Measurements from ENCODE around the gene GORAB. TPM values are rescaled to one million over a fixed set of nuclear protein-coding genes. Genes with fewer than 3 reads are reported as not detected.

The GORAB gene
- total and polyA plus RNA-seq, 9 of the 15 experiments (the other 6 are each of a cell fraction or from before 2014, with no cell fraction given) = 4.4 to 12.9 (median 8.9) TPM

DNA sequence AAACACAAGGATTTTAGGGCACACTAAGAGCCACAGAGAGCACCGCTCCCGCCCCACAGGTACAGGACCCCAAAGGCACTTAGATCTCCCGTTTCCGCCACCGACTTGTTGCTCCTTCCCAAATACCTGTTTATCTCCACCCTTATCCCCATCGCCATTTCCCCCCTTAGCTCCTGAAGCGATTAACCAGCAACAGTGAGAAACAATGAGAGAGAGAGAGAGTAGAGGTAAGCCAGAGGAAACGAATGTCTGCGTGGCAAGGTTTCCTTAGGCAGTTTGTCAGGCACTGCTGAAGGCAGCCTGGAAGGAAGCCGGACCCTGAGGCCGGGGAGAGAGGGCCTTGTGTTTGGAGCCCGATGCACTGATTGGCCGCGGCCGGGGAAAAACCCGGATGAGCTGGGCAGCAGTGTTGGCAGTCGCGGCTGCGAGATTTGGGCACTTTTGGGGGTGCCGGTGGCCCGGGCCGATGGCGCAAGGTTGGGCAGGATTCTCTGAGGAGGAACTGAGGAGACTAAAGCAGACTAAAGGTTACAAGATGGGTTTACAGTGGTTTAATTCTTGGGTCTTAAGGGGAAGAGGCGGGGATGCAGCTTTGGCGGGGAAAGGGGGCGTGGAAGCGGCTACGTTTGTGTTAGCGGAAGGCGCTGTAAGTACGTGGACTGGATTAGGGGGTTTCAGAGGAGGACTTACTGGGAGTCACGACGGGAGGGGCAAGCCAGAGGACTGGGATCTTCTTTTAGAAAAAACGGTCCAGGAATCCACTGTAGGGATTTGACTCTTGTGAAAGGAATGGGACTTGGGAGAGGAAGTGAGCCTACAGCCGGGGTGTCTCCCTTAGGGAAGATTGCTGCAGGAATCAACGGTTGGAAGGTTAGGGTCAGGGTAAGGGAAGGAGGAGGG, at the start of gene GORAB (continued):
- TF ChIP-seq, protein P1, sequence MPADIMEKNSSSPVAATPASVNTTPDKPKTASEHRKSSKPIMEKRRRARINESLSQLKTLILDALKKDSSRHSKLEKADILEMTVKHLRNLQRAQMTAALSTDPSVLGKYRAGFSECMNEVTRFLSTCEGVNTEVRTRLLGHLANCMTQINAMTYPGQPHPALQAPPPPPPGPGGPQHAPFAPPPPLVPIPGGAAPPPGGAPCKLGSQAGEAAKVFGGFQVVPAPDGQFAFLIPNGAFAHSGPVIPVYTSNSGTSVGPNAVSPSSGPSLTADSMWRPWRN (IDR thresholded peaks at IDR 0.05; ENCODE audit: low read depth) = no peak
- TF ChIP-seq POLR2A (conservative IDR thresholded peaks at IDR 0.05) (peak; percentile 96), TRIM28 (IDR thresholded peaks at IDR 0.05) (peak; percentile 56; the same call in 1 of the 2 replicates), KAT7 (CRISPR knock-in tag; IDR thresholded peaks at IDR 0.05; ENCODE audit: borderline replicate concordance) (no peak; the same call in 1 of the 2 replicates), ZNF668 (CRISPR knock-in tag; IDR thresholded peaks at IDR 0.05) (0 out of 2 replicates have a peak, but pooled peaks have one; percentile 7), SIRT6 (IDR thresholded peaks at IDR 0.05; ENCODE audit: low read depth, low read length) (no peak), RBM17 (IDR thresholded peaks at IDR 0.05; ENCODE audit: borderline replicate concordance, low read depth, low read length) (no peak)
- TF ChIP-seq, protein P2, sequence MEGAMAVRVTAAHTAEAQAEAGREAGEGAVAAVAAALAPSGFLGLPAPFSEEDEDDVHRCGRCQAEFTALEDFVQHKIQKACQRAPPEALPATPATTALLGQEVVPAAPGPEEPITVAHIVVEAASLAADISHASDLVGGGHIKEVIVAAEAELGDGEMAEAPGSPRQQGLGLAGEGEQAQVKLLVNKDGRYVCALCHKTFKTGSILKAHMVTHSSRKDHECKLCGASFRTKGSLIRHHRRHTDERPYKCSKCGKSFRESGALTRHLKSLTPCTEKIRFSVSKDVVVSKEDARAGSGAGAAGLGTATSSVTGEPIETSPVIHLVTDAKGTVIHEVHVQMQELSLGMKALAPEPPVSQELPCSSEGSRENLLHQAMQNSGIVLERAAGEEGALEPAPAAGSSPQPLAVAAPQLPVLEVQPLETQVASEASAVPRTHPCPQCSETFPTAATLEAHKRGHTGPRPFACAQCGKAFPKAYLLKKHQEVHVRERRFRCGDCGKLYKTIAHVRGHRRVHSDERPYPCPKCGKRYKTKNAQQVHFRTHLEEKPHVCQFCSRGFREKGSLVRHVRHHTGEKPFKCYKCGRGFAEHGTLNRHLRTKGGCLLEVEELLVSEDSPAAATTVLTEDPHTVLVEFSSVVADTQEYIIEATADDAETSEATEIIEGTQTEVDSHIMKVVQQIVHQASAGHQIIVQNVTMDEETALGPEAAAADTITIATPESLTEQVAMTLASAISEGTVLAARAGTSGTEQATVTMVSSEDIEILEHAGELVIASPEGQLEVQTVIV (CRISPR knock-in tag; IDR thresholded peaks at IDR 0.05; ENCODE audit: borderline replicate concordance) = no peak
- TF ChIP-seq, protein P3, sequence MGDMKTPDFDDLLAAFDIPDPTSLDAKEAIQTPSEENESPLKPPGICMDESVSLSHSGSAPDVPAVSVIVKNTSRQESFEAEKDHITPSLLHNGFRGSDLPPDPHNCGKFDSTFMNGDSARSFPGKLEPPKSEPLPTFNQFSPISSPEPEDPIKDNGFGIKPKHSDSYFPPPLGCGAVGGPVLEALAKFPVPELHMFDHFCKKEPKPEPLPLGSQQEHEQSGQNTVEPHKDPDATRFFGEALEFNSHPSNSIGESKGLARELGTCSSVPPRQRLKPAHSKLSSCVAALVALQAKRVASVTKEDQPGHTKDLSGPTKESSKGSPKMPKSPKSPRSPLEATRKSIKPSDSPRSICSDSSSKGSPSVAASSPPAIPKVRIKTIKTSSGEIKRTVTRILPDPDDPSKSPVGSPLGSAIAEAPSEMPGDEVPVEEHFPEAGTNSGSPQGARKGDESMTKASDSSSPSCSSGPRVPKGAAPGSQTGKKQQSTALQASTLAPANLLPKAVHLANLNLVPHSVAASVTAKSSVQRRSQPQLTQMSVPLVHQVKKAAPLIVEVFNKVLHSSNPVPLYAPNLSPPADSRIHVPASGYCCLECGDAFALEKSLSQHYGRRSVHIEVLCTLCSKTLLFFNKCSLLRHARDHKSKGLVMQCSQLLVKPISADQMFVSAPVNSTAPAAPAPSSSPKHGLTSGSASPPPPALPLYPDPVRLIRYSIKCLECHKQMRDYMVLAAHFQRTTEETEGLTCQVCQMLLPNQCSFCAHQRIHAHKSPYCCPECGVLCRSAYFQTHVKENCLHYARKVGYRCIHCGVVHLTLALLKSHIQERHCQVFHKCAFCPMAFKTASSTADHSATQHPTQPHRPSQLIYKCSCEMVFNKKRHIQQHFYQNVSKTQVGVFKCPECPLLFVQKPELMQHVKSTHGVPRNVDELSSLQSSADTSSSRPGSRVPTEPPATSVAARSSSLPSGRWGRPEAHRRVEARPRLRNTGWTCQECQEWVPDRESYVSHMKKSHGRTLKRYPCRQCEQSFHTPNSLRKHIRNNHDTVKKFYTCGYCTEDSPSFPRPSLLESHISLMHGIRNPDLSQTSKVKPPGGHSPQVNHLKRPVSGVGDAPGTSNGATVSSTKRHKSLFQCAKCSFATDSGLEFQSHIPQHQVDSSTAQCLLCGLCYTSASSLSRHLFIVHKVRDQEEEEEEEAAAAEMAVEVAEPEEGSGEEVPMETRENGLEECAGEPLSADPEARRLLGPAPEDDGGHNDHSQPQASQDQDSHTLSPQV (IDR thresholded peaks at IDR 0.05) = peak; percentile 63; the same call in 1 of the 2 replicates
- TF ChIP-seq, protein P4, sequence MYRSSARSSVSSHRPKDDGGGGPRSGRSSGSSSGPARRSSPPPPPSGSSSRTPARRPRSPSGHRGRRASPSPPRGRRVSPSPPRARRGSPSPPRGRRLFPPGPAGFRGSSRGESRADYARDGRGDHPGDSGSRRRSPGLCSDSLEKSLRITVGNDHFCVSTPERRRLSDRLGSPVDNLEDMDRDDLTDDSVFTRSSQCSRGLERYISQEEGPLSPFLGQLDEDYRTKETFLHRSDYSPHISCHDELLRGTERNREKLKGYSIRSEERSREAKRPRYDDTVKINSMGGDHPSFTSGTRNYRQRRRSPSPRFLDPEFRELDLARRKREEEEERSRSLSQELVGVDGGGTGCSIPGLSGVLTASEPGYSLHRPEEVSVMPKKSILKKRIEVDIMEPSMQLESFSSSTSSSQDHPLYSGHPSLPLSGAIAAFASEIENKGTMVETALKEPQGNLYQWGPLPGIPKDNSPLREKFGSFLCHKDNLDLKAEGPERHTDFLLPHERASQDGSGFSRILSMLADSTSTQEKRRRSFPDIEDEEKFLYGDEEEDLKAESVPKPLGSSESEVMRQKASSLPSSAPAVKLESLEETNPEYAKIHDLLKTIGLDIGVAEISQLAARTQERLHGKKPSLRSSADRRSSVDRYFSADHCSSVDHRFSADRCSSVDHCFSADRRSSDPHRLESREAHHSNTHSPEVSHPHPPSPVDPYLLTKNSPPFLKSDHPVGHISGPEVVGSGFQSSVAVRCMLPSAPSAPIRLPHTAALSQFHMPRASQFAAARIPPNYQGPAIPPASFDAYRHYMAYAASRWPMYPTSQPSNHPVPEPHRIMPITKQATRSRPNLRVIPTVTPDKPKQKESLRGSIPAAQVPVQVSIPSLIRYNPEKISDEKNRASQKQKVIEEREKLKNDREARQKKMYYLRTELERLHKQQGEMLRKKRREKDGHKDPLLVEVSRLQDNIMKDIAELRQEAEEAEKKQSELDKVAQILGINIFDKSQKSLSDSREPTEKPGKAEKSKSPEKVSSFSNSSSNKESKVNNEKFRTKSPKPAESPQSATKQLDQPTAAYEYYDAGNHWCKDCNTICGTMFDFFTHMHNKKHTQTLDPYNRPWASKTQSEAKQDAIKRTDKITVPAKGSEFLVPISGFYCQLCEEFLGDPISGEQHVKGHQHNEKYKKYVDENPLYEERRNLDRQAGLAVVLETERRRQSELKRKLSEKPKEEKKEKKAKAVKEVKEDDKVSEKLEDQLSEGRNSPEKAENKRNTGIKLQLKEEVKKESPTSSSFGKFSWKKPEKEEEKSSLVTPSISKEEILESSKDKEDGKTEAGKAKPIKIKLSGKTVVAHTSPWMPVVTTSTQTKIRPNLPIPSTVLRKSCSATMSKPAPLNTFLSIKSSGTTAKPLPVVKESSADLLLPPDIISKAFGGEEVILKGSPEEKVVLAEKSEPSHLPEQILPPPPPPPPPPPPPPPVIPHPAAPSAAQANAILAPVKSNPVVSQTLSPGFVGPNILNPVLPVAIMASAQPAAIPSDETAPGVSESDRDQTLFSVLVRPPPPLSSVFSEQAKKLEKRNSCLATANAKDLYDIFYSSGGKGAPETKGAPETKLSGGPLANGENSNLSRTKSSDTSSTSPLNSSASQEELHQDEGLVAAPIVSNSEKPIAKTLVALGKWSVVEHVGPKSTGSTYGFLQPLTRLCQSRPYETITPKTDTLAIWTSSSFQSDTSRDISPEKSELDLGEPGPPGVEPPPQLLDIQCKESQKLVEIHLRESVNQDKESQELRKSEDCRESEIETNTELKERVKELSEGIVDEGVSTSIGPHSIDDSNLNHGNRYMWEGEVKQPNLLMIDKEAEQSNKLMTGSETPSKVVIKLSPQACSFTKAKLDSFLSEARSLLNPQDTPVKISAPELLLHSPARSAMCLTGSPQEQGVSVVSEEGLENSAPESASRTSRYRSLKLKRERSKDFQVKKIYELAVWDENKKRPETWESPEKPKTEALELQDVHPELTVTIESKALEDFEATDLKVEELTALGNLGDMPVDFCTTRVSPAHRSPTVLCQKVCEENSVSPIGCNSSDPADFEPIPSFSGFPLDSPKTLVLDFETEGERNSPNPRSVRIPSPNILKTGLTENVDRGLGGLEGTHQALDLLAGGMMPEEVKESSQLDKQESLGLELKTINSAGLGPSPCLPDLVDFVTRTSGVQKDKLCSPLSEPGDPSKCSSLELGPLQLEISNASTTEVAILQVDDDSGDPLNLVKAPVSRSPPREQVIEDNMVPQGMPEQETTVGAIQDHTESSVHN (IDR thresholded peaks at IDR 0.05; ENCODE audit: borderline replicate concordance in 1 of 2, low read depth in 1 of 2) = peak in 1 of 2 experiments; percentile 26; a peak in 1 of 4 replicates

Data from K562 (cell line).